Amniotic stem cell (primary cell): ENCODE measurements around the gene SLC15A4.

Experiments
- DNase-seq: peaks from one replicate; lab custom pipeline; 2025; lab: John Stamatoyannopoulos, UW

Gene SLC15A4

DNA sequence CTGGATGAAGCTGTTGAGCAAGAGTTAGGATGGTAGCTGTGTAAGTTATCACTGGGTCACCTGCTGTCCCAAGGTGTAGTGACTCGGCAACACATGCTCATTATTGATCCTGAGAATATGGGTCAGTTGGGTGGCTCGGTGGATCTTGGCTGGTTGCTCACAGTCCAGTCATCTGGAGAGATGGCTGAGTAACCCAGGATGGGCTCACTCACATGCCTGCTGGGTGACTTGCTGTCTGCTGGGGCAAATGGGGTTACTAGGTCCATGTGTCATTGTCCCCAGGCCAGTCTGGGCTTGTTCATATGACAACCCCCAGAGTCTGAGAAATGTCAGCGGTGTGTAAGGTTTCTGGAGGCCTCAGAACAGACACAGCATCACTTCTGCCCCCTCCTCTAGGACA, 69.5 kb downstream of the SLC15A4 start:
- DNase-seq: no peak

DNA sequence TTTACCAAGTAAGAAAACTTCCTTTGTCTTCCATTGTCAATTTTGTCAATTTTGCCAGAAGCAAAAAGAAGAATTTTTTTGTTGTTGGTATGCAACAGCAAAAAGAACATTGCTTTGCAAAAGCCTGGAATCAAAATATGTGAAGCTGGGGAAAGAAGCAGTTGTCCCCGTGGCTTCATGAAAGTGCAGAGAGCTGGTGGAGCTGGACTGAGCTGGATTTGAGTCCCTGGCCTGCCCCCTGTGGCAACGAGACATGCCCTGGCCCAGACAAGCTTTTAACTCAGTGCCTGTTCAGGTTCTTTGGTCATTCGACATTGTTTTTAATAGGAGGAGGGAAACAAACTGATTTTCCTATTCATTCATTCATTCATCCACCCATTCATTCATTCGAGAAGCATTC, 70.3 kb downstream of the SLC15A4 start:
- no peak for DNase-seq

DNA sequence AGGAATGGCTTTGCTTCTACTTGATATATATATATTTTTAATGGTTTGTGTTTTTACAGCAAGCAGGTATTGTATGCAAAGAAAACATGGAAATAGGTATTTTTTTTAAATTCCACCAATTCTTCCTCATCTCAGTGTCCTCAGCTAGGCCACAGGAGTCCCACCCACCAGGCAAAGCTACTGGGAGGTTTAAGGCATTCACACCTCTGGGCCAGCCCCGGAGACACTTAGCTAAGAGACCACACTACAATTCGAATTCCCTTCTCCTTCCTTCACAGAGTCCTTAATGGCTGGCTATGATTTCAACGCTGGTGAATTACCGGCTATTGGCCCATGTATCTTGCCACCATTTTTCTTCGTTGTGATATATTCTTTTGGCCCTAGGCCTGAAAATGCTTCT, 71.4 kb downstream of the SLC15A4 start:
- DNase-seq: no peak

DNA sequence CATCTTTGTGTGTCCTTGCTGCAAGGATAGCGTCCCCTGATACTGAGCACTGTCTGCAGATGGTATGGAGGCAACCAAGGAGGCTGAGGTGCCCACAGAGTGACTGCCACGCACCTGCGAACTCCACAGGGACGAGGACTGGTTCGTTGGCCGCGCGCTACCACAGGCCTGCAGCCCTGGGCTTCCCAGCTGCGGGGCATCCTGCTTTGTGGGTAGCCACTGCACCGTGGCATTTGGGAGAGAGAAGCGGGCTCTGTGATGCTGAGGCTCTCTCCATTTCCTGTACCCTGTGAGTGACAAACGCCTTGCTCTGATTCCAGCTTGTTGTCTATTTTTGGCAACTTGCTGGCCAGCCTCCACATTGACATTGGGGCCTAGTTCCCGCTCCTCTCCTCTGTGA, 76.3 kb downstream of the SLC15A4 start:
- no peak for DNase-seq

DNA sequence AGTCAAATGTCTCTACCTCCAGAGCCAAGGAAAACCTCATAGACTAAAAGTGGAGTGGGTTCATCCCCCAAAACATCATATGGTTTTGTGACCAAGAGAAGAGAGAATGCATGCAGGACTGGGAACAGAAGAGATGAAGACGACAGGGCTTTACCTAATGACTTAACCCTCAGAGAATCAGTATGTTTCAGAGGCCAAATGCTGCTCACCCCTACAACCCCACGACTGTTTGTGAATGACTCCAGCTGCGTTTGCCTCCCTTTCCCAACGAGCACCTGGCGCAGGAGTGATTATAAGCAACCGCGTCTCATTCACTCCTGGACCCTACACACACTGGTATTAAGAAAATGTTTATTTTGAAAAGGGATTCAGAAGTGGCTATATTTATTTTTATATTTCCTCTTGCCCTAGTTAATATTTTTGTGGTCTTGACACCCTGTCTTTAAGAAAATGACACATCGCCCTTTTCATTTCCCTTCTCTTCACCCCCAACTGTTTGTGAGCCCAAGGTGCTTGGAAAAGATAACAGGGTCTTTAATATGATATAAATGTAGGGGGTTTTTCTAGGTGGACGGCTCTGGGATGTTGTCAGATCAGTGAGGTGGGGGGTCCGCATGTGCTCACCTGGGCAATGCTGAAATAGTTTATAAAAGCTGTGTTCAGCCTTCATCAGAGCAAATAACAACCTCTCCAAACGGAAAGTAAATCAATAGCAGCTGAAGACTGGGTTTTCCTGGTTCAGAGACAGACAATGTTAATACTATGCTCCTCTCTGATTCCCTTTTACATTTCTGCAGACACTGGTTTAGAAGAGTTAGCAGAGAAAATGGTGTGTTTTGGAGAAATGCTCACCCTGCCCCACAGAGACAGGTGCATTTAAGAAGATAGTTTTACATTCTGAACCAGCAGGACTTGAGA, 77.7 kb downstream of the SLC15A4 start:
- no peak for DNase-seq

DNA sequence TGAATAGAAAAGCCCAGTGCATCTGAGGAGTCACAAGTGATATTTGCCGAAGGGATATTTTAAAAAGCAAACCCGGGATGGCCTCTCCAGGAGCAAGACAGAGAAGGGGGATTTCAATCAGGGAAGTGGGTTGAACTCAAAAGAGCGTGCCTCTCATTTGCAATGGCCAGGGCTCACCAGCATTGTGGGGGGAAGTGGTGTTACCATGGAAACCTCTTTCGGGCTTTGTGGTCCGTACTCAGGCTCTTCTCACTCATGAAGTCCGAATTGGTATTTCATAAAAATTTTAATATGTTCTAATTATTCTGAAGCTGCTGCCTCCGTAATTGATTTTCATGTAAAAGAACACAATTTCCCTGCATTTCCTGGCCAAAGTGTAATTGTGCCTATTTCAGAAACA, 79.8 kb downstream of the SLC15A4 start:
- no peak for DNase-seq
